Osteocyte (in vitro differentiated cells): ENCODE results near the gene ATRX. TPM values are rescaled to one million over a fixed set of nuclear protein-coding genes. Genes with fewer than 3 reads are reported as not detected.

Experiments used
- DNase-seq: peaks from one replicate; pipeline ENCODE4 v3.0.0; 2021; ENCODE audit warnings: mixed read lengths; ENCODE audit not compliant: unreplicated experiment; ENCODE audit errors: extremely low spot score
- H3K27ac Mint-ChIP-seq: one replicate; pipeline ENCODE4 v1.8.0; 2021; ENCODE audit warnings: mild to moderate bottlenecking, mixed read lengths; ENCODE audit not compliant: unreplicated experiment
- H3K27me3 Mint-ChIP-seq: one replicate; pipeline ENCODE4 v1.8.0; 2021; ENCODE audit warnings: mixed read lengths; ENCODE audit not compliant: unreplicated experiment
- H3K36me3 Mint-ChIP-seq: one replicate; pipeline ENCODE4 v1.8.0; 2021; ENCODE audit warnings: mixed read lengths; ENCODE audit not compliant: unreplicated experiment
- H3K4me1 Mint-ChIP-seq: one replicate; pipeline ENCODE4 v1.8.0; 2021; ENCODE audit warnings: mixed read lengths; ENCODE audit not compliant: unreplicated experiment
- H3K4me3 Mint-ChIP-seq: one replicate; pipeline ENCODE4 v1.8.0; 2021; ENCODE audit warnings: mild to moderate bottlenecking, moderate library complexity, mixed read lengths; ENCODE audit not compliant: unreplicated experiment
- H3K9me3 Mint-ChIP-seq: one replicate; pipeline ENCODE4 v1.8.0; 2021; ENCODE audit warnings: mixed read lengths; ENCODE audit not compliant: unreplicated experiment
- CTCF ChIP-seq: fragments of 200-600 bp; sonication (generic); IDR thresholded peaks from 2 replicates; pipeline ENCODE4 v1.5.0; 2021; ENCODE audit warnings: antibody characterized with exemption, mild to moderate bottlenecking, moderate library complexity
- total RNA-seq: library from RNA; stranded (reverse); gene quantifications from 2 replicates; pipeline ENCODE4 v1.2.1, GENCODE V29; 2021

The ATRX gene
- total RNA-seq, 1 donor from 2014 or later, result 102 TPM

GRCh38 chrX:77749695-77750094 is 36.3 kb downstream of the ATRX start:
- no peaks in the 10 kb centered on the region for H3K27me3 Mint-ChIP-seq
- no peaks in the 10 kb centered on the region for H3K4me1 Mint-ChIP-seq
- no peak overlapping the region for H3K4me3 Mint-ChIP-seq
- no peak for DNase-seq
- H3K9me3 Mint-ChIP-seq, result peaks cover 16% of the 10 kb centered on the region
- no peaks in the 10 kb centered on the region for H3K36me3 Mint-ChIP-seq
- no peak for TF ChIP-seq CTCF
- H3K27ac Mint-ChIP-seq, result no peak overlapping the region

GRCh38 chrX:77743720-77744119 is 42.3 kb downstream of the ATRX start:
- Mint-ChIP-seq H3K27me3 (no peaks in the 10 kb centered on the region), H3K9me3 (peaks cover 4% of the 10 kb centered on the region), H3K27ac (no peak overlapping the region), H3K4me1 (peaks cover 23% of the 10 kb centered on the region), H3K36me3 (no peaks in the 10 kb centered on the region), H3K4me3 (no peak overlapping the region)
- no peak for DNase-seq
- no peak for TF ChIP-seq CTCF

- H3K4me3 Mint-ChIP-seq, result no peak overlapping the region
- no peak overlapping the region for H3K27ac Mint-ChIP-seq
- peaks cover 23% of the 10 kb centered on the region for H3K4me1 Mint-ChIP-seq
- H3K36me3 Mint-ChIP-seq, result no peaks in the 10 kb centered on the region
- no peak for TF ChIP-seq CTCF
- DNase-seq, result no peak
- no peaks in the 10 kb centered on the region for H3K27me3 Mint-ChIP-seq
- H3K9me3 Mint-ChIP-seq, result peaks cover 4% of the 10 kb centered on the region
Measured at GRCh38 chrX:77742788-77743476, 43.1 kb downstream of the ATRX start.

GRCh38 chrX:77740376-77740905 is 45.6 kb downstream of the ATRX start:
- no peak overlapping the region for H3K4me3 Mint-ChIP-seq
- H3K9me3 Mint-ChIP-seq, result peaks cover 10% of the 10 kb centered on the region
- DNase-seq, result no peak
- H3K27me3 Mint-ChIP-seq, result no peaks in the 10 kb centered on the region
- H3K36me3 Mint-ChIP-seq, result peaks cover 3% of the 10 kb centered on the region
- no peak for TF ChIP-seq CTCF
- H3K4me1 Mint-ChIP-seq, result peaks cover 23% of the 10 kb centered on the region
- peak overlapping the region; percentile 21 for H3K27ac Mint-ChIP-seq

- Mint-ChIP-seq H3K27me3 (no peaks in the 10 kb centered on the region), H3K36me3 (peaks cover 4% of the 10 kb centered on the region), H3K4me3 (no peak overlapping the region), H3K27ac (no peak overlapping the region), H3K4me1 (peaks cover 1% of the 10 kb centered on the region), H3K9me3 (peaks cover 24% of the 10 kb centered on the region)
- DNase-seq, result no peak
- no peak for TF ChIP-seq CTCF
Measured at GRCh38 chrX:77733342-77733741, 52.7 kb downstream of the ATRX start.
